Measurements from ENCODE around the gene APEH.

APEH gene

DNA sequence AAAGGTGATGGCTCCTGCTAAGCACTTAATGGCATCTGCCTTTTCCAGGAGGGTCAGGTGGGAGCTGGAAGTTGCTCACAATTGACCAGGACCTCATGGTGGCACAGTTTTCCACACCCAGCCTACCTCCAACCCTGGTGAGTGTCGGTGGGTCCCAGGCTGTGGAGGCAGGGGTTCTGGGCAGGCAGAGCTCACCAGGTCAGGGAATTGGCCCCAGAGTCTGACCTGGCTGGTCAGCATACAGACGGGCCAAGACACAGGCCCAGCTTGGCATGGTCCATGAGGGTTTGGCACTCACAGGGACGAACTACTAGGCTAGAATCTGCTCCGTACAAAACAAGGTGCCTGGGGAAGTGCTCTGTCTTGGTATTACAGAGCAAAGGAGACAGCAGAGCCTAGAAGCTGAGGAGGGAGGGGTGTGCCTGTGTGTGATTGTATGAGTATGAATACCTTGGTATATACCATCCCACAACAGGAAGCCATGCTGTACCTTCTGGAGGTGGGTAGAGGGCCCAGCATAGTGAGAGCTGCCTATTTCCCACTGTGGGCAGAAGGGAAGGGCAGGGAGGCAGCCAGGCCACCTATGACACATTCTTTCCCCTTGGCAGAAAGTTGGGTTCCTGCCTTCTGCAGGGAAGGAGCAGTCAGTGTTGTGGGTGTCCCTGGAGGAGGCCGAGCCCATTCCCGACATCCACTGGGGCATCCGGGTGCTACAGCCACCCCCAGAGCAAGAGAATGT is 6.5 kb downstream of the APEH start:
- TF ChIP-seq, protein P1, sequence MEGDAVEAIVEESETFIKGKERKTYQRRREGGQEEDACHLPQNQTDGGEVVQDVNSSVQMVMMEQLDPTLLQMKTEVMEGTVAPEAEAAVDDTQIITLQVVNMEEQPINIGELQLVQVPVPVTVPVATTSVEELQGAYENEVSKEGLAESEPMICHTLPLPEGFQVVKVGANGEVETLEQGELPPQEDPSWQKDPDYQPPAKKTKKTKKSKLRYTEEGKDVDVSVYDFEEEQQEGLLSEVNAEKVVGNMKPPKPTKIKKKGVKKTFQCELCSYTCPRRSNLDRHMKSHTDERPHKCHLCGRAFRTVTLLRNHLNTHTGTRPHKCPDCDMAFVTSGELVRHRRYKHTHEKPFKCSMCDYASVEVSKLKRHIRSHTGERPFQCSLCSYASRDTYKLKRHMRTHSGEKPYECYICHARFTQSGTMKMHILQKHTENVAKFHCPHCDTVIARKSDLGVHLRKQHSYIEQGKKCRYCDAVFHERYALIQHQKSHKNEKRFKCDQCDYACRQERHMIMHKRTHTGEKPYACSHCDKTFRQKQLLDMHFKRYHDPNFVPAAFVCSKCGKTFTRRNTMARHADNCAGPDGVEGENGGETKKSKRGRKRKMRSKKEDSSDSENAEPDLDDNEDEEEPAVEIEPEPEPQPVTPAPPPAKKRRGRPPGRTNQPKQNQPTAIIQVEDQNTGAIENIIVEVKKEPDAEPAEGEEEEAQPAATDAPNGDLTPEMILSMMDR (IDR thresholded peaks at IDR 0.05) = no peak

DNA sequence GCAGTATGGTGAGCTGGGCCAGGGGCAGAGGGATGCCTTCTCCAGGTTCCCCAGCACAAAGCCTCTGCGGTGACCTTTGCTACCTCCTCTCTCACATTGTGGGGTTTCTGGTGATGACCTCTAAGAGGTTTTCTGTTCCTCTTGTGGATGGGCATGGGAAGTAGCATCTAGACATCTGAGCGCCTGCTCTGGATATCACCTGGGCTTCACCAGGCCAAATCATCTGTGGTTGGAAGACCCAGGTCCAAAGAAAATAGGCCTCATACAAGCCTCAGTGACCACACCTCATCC is 7.0 kb downstream of the APEH start:
- TF ChIP-seq, protein P1 (IDR thresholded peaks at IDR 0.05) = no peak

- TF ChIP-seq, protein P1 (IDR thresholded peaks at IDR 0.05) = no peak
Measured at GRCh38 chr3:49681543-49681942, 7.4 kb downstream of the APEH start.

DNA sequence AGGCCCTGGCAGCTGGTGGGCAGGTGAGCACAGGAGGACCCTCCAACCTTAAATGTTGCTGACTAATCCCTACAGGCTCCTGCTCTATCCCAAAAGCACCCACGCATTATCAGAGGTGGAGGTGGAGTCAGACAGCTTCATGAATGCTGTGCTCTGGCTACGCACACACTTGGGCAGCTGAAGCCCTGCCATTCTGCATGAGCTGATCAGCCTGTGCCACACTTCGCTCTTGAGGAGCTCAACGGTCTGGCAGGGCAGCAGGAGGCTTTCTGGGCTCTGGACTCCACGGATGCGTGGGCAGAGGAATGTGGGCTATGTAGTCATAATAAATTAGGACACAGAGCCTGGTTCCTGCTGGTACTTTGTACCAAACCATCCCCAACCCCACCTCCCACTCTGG is 9.0 kb downstream of the APEH start:
- TF ChIP-seq, protein P1 (IDR thresholded peaks at IDR 0.05) = no peak

GRCh38 chr3:49689046-49689907 is 15.1 kb downstream of the APEH start, which contains the start of the genes MST1 and RNF123:
TSS of gene MST1 (minus strand) at chr3:49689474. CDS start at chr3:49688691, 783 bp downstream.
TSS of gene RNF123 (plus strand) at chr3:49689557. CDS start at chr3:49691166, 1,609 bp downstream.
- TF ChIP-seq, protein P1 (IDR thresholded peaks at IDR 0.05) = no peak

- TF ChIP-seq, protein P1 (IDR thresholded peaks at IDR 0.05) = no peak
Measured at GRCh38 chr3:49699281-49699979, 25.3 kb downstream of the APEH start.

DNA sequence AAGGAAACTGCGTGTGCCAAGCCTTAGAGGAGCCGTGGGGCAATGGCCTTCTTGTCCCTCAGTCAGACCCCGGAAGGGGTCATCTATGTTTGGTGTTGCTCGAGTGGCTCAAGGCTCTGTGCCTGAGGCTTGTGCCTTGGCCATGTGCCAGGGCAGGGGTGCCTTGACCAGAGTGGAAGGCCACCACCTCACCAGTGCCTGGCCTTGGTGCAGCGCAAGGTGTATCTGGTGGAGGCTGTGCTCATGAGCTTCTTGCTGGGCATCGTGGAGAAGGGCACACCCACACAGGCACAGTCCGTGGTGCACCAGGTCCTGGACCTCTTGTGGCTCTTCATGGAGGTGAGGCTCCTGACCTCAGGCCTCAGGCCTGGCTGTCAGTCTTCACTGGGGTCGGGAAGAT is 25.9 kb downstream of the APEH start:
- TF ChIP-seq, protein P1 (IDR thresholded peaks at IDR 0.05) = no peak
